ENCODE data around the gene ELANE.

Gene ELANE

GRCh38 chr19:870314-870713 is 18.2 kb downstream of the ELANE start:
- no peak overlapping the region for H3K4me3 ChIP-seq
- TF ChIP-seq POLR2AphosphoS5 (IDR thresholded peaks at IDR 0.05; ENCODE audit: borderline replicate concordance, low read depth, low read length) (no peak), FOXP2 (optimal IDR thresholded peaks at IDR 0.05; ENCODE audit: control extremely low read depth, extremely low read length, insufficient read depth) (no peak), EZH2 (IDR thresholded peaks at IDR 0.05) (no peak)
- H3K36me3 ChIP-seq (ENCODE audit: insufficient read depth, low read length): peaks cover 27% of the 10 kb centered on the region
- no peak for DNase-seq (ENCODE audit: low read depth, low spot score)
- H3K9me3 ChIP-seq (ENCODE audit: low read depth, low read length): no peaks in the 10 kb centered on the region
- no peak overlapping the region; the same call in 1 of the 2 replicates for H3K27ac ChIP-seq
- no peak overlapping the region for H3K9ac ChIP-seq (ENCODE audit: insufficient read length)

- Histone ChIP-seq H3K27ac (peak overlapping the region; percentile 76), H3K9ac (ENCODE audit: insufficient read length) (no peak overlapping the region), H3K36me3 (ENCODE audit: insufficient read depth, low read length) (peaks cover 27% of the 10 kb centered on the region), H3K4me3 (no peak overlapping the region), H3K9me3 (ENCODE audit: low read depth, low read length) (no peaks in the 10 kb centered on the region)
- no peak for DNase-seq (ENCODE audit: low read depth, low spot score)
- TF ChIP-seq FOXP2 (optimal IDR thresholded peaks at IDR 0.05; ENCODE audit: control extremely low read depth, extremely low read length, insufficient read depth) (no peak), EZH2 (IDR thresholded peaks at IDR 0.05) (no peak), POLR2AphosphoS5 (IDR thresholded peaks at IDR 0.05; ENCODE audit: borderline replicate concordance, low read depth, low read length) (no peak)
Observed at GRCh38 chr19:870963-871401, 18.9 kb downstream of the ELANE start.

GRCh38 chr19:871446-872265 is 19.6 kb downstream of the ELANE start:
- Histone ChIP-seq H3K9me3 (ENCODE audit: low read depth, low read length) (no peaks in the 10 kb centered on the region), H3K9ac (ENCODE audit: insufficient read length) (no peak overlapping the region), H3K4me3 (peak overlapping the region; percentile 71), H3K27ac (peak overlapping the region; percentile 87), H3K36me3 (ENCODE audit: insufficient read depth, low read length) (peaks cover 32% of the 10 kb centered on the region)
- no peak for TF ChIP-seq FOXP2 (optimal IDR thresholded peaks at IDR 0.05; ENCODE audit: control extremely low read depth, extremely low read length, insufficient read depth)
- TF ChIP-seq EZH2 (IDR thresholded peaks at IDR 0.05): no peak
- no peak for TF ChIP-seq POLR2AphosphoS5 (IDR thresholded peaks at IDR 0.05; ENCODE audit: borderline replicate concordance, low read depth, low read length)
- no peak for DNase-seq (ENCODE audit: low read depth, low spot score)

GRCh38 chr19:872266-872951 is 20.3 kb downstream of the ELANE start:
- Histone ChIP-seq H3K4me3 (peak overlapping the region; percentile 71), H3K27ac (peak overlapping the region; percentile 87), H3K9me3 (ENCODE audit: low read depth, low read length) (no peaks in the 10 kb centered on the region), H3K36me3 (ENCODE audit: insufficient read depth, low read length) (peaks cover 32% of the 10 kb centered on the region), H3K9ac (ENCODE audit: insufficient read length) (no peak overlapping the region)
- TF ChIP-seq POLR2AphosphoS5 (IDR thresholded peaks at IDR 0.05; ENCODE audit: borderline replicate concordance, low read depth, low read length) (peak; percentile 20; the same call in 1 of the 2 replicates), EZH2 (IDR thresholded peaks at IDR 0.05) (no peak)
- DNase-seq (ENCODE audit: low read depth, low spot score): peak; percentile 69

GRCh38 chr19:873084-873483 is 21.0 kb downstream of the ELANE start:
- H3K36me3 ChIP-seq (ENCODE audit: insufficient read depth, low read length): peaks cover 27% of the 10 kb centered on the region
- H3K9ac ChIP-seq (ENCODE audit: insufficient read length): no peak overlapping the region
- no peaks in the 10 kb centered on the region for H3K9me3 ChIP-seq (ENCODE audit: low read depth, low read length)
- H3K4me3 ChIP-seq: no peak overlapping the region
- peak; percentile 83 for DNase-seq (ENCODE audit: low read depth, low spot score)
- TF ChIP-seq EZH2 (IDR thresholded peaks at IDR 0.05): no peak
- TF ChIP-seq FOXP2 (optimal IDR thresholded peaks at IDR 0.05; ENCODE audit: control extremely low read depth, extremely low read length, insufficient read depth): no peak
- no peak for TF ChIP-seq POLR2AphosphoS5 (IDR thresholded peaks at IDR 0.05; ENCODE audit: borderline replicate concordance, low read depth, low read length)
- no peak overlapping the region for H3K27ac ChIP-seq

- Histone ChIP-seq H3K36me3 (ENCODE audit: insufficient read depth, low read length) (peaks cover 21% of the 10 kb centered on the region), H3K9me3 (ENCODE audit: low read depth, low read length) (no peaks in the 10 kb centered on the region), H3K27ac (peak overlapping the region; percentile 8; the same call in 1 of the 2 replicates), H3K4me3 (no peak overlapping the region), H3K9ac (ENCODE audit: insufficient read length) (no peak overlapping the region)
- no peak for DNase-seq (ENCODE audit: low read depth, low spot score)
- TF ChIP-seq POLR2AphosphoS5 (IDR thresholded peaks at IDR 0.05; ENCODE audit: borderline replicate concordance, low read depth, low read length) (no peak), FOXP2 (optimal IDR thresholded peaks at IDR 0.05; ENCODE audit: control extremely low read depth, extremely low read length, insufficient read depth) (no peak), EZH2 (IDR thresholded peaks at IDR 0.05) (no peak)
Observed at GRCh38 chr19:873561-874041, 21.5 kb downstream of the ELANE start.

- Histone ChIP-seq H3K9me3 (ENCODE audit: low read depth, low read length) (no peaks in the 10 kb centered on the region), H3K27ac (no peak overlapping the region), H3K4me3 (no peak overlapping the region), H3K36me3 (ENCODE audit: insufficient read depth, low read length) (peaks cover 10% of the 10 kb centered on the region; the same call in 1 of the 2 replicates), H3K9ac (ENCODE audit: insufficient read length) (no peak overlapping the region)
- DNase-seq (ENCODE audit: low read depth, low spot score): no peak
- TF ChIP-seq EZH2 (IDR thresholded peaks at IDR 0.05) (no peak), POLR2AphosphoS5 (IDR thresholded peaks at IDR 0.05; ENCODE audit: borderline replicate concordance, low read depth, low read length) (no peak), FOXP2 (optimal IDR thresholded peaks at IDR 0.05; ENCODE audit: control extremely low read depth, extremely low read length, insufficient read depth) (no peak)
Observed at GRCh38 chr19:875265-875879, 23.3 kb downstream of the ELANE start.

GRCh38 chr19:876089-876488 is 24.0 kb downstream of the ELANE start:
- Histone ChIP-seq H3K4me3 (no peak overlapping the region), H3K36me3 (ENCODE audit: insufficient read depth, low read length) (peaks cover 6% of the 10 kb centered on the region; the same call in 1 of the 2 replicates), H3K9ac (ENCODE audit: insufficient read length) (no peak overlapping the region), H3K9me3 (ENCODE audit: low read depth, low read length) (no peaks in the 10 kb centered on the region), H3K27ac (peak overlapping the region; percentile 46; the same call in 1 of the 2 replicates)
- no peak for DNase-seq (ENCODE audit: low read depth, low spot score)
- no peak for TF ChIP-seq EZH2 (IDR thresholded peaks at IDR 0.05)
- no peak for TF ChIP-seq POLR2AphosphoS5 (IDR thresholded peaks at IDR 0.05; ENCODE audit: borderline replicate concordance, low read depth, low read length)
- no peak for TF ChIP-seq FOXP2 (optimal IDR thresholded peaks at IDR 0.05; ENCODE audit: control extremely low read depth, extremely low read length, insufficient read depth)
